Retinal pigment epithelial cell (primary cell): ENCODE measurements around the gene SAMD7.

ENCODE experiments used
- DNase-seq: peaks from one replicate; pipeline ENCODE4 v3.0.0-alpha.2; 2010; ENCODE audit warnings: low read depth
- H3K4me3 ChIP-seq: 2 replicates; pipeline ENCODE4 v1.5.1; 2011; ENCODE audit warnings: mild to moderate bottlenecking, low read length, control low read depth, moderate library complexity
- TF ChIP-seq, protein P1 (sequence below): conservative IDR thresholded peaks from 2 replicates; pipeline ENCODE4 v1.5.1; 2011; ENCODE audit warnings: low read depth, low read length, control low read depth, inconsistent platforms

The SAMD7 gene

DNA sequence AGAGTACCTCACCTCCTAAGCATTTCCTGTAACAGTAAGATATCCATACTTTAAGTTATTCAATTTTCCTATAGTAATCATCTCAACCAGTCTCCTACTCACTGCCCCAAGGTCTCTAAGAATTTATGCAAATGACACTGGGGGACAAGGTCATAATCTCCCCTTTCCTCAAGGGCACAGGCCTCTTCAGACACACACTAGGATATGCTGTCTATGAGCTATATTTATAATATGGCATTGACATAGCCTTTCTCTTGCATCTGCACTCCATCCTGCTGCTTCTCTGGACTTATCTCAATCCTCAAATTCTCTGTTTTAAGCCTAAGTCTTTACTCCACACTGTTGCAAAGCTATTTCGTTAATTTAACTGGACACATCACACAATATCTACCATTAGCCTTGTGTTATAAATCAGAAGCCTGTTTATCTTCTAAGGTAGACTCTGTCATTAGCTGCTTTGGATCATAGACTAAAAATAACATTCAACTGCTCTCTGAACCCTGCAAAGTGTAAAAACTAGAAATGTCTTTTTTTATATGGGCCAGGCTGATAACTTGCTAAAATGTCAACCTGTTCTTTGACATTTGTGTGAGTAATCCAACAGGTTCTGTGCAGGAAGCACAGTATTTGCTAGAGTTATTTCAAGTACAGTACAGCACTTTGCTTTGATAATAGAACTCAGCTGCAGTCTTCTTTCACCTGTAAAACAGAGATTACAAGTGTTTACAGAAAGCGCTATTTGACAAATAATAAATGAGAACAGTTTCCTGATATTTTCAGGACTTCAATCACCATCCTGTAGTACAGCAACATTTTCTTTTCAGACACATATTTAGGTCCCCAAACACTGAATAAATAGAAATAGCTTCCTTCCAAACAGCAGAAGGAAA is 37.4 kb downstream of the SAMD7 start:
- DNase-seq = no peak
- H3K4me3 ChIP-seq = no peak overlapping the region
- TF ChIP-seq, protein P1, sequence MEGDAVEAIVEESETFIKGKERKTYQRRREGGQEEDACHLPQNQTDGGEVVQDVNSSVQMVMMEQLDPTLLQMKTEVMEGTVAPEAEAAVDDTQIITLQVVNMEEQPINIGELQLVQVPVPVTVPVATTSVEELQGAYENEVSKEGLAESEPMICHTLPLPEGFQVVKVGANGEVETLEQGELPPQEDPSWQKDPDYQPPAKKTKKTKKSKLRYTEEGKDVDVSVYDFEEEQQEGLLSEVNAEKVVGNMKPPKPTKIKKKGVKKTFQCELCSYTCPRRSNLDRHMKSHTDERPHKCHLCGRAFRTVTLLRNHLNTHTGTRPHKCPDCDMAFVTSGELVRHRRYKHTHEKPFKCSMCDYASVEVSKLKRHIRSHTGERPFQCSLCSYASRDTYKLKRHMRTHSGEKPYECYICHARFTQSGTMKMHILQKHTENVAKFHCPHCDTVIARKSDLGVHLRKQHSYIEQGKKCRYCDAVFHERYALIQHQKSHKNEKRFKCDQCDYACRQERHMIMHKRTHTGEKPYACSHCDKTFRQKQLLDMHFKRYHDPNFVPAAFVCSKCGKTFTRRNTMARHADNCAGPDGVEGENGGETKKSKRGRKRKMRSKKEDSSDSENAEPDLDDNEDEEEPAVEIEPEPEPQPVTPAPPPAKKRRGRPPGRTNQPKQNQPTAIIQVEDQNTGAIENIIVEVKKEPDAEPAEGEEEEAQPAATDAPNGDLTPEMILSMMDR = no peak

DNA sequence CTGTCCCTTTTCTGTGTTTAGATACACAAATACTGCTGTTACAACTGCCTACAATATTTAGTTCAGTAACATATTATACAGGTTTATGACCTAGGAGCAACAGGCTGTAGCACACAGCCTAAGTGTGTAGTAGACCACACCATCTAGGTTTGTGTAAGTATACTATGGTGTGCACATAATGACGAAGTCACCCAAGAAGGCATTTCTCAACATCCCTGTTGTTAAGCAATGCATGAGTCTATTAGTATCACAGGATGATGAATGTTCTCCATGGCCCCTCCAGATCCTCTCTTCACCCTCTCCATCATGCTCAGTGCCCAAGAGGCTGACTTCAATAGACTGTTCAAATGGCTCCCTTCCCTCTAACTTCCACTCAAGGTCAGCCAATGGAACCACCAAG is 40.7 kb downstream of the SAMD7 start:
- DNase-seq = no peak
- TF ChIP-seq, protein P1 = no peak
- no peak overlapping the region for H3K4me3 ChIP-seq

GRCh38 chr3:169953462-169954141 is 42.2 kb downstream of the SAMD7 start:
- TF ChIP-seq, protein P1 = no peak
- H3K4me3 ChIP-seq = no peak overlapping the region
- no peak for DNase-seq

GRCh38 chr3:169954142-169954756 is 42.9 kb downstream of the SAMD7 start:
- DNase-seq = no peak
- H3K4me3 ChIP-seq = no peak overlapping the region
- TF ChIP-seq, protein P1 = no peak

GRCh38 chr3:169955406-169955805 is 44.0 kb downstream of the SAMD7 start:
- no peak for DNase-seq
- H3K4me3 ChIP-seq = no peak overlapping the region
- TF ChIP-seq, protein P1 = no peak

GRCh38 chr3:169964176-169964575 is 52.8 kb downstream of the SAMD7 start:
- DNase-seq = no peak
- TF ChIP-seq, protein P1 = no peak
- H3K4me3 ChIP-seq = no peak overlapping the region
